Left lobe of liver (tissue), 2 donors: Measurements from ENCODE around the gene COL4A3. TPM values are rescaled to one million over a fixed set of nuclear protein-coding genes. Genes with fewer than 3 reads are reported as not detected.
A peak's percentile ranks its signal among the peaks of the same experiment; 100 is the strongest.
"Not testable (repeated sequence)": the region's sequence is repeated elsewhere in the genome, so short reads cannot be mapped to it uniquely, and the experiment has no call there.

Experiments used
- ATAC-seq: fragments of 200-7000 bp; cut with Tn5 transposase; one replicate; pipeline ENCODE4 v1.9.1; 2020; ENCODE audit warnings: mild to moderate bottlenecking, moderate library complexity
- DNase-seq: peaks from one replicate; pipeline ENCODE4 v3.0.0-alpha.2; 2020; ENCODE audit warnings: low spot score
- total RNA-seq: library from RNA; stranded (reverse); gene quantifications from one replicate; pipeline ENCODE4 v1.2.1, GENCODE V29; 2021
- donor health status: DM: no; HTN: no; CAD: no; lungs with moderate emphysema.
- donor health status: DM: no; HTN: yes; CAD: no.

COL4A3 gene
- total RNA-seq, 1 donor from 2014 or later: 0.55 TPM

DNA sequence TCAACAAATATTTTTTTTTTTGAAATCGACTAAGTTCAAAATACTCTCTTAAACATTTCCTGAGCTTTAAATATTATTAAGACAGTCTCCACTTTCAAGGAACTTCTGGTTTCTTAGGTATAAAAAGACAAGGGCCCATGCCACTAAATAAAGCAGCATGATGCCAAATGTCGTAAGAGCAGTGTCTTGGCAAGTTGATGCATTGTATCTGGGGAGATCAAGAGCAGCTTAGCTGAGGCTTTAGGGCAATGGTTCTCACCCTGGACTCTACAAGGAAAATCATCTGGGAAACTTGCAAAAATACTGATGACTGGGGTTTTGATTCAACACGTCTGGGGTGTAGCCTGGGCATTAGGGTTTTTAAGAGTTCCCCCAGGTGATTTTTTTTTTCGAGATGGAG, 41.3 kb downstream of the COL4A3 start:
- DNase-seq (no peak), ATAC-seq (no peak)

DNA sequence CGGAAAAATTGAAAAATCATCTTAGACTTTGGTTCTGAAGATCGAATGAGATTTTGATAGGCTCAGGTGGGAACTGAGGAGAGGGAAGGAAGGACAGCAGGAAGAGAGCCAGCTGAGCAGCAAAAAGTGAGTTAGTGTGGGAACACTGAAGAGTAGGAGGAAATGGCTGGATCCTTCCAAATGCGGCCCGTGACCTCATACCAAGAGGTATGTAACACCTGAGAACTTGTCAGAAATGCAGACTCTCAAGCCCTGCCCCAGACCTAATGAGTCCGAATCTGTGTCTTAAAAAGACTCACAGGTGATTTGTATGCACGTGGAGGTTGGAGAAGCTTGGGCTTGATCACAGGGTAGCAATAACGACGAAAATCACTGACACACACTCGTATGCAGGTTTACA, 42.0 kb downstream of the COL4A3 start:
- ATAC-seq (no peak), DNase-seq (no peak)

DNA sequence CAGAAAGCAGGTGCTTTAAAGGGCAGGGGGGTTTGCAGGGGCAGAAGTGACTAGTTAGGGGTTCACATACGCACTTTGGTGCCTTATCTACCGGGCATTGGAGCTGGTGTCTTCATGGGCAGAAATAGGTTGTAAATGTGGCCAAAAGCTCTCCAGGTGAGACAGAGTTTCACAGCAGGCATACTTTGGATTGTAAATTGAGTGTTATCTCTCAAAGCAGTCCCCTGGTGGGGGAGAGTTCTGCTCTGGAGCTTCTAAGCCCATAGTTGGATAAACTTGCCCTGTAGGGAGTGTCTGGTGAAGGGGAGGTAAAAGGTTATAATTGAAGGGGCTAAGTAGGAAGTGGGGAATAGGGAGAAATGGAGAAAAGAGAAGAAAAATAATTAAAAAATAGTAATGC, 43.1 kb downstream of the COL4A3 start:
- ATAC-seq (no peak), DNase-seq (no peak)

DNA sequence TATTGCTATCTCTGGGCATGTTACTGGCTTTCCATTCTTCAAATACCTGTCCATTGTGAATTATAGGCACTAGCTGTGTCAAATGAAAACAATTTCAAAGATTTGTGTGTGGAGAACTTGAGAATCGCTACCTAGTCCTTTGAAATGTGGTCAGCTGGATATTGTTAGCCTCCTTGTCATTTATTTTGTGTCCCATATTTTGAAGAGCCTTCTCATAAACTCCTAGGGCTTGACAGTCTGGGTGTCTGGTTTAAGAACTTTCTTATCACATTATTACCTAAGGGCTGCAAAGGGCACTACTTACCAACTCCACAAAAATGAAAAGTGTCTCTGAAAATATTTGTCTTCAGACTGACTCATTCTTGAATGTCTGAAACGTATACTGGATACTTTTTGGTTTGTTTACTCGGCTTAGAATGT, 50.2 kb downstream of the COL4A3 start:
- ATAC-seq (no peak), DNase-seq (no peak)

DNA sequence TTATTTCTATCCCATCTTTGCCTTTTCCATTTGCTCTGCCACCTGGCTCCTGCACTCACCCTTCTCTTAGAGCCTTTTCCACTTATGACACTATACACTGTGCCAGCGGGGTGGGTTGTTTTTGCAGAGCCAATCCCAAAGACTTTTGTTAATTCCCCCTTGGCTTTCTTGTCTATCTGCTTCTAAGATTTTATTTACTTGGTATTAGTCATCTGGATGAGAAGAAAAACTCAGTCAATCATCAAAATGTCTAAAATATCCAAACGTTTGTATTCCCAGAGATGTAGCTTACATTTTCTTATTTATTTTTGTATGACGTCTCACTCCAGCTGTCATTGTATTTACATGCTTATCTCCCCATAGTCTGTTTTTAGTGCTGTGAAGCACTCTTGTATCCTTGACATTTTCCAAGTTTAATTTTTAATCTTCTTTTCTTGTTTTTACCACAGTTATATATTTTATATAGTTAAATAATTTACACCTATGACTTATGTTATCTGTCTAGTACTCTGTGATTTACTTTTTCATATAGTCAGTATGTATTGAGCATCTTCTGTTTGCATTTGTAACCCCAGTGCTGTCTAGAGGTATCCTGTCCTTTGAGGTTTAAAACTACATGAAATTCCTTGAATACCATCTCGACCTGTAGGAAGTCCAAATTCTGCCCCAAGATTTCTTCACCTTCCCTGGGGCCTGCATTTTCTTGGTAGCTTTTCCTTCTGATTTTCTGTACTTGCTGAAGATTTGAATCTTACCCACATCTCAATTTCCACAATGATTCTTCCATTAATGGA, 55.1 kb downstream of the COL4A3 start:
- DNase-seq: no peak
- no peak for ATAC-seq

DNA sequence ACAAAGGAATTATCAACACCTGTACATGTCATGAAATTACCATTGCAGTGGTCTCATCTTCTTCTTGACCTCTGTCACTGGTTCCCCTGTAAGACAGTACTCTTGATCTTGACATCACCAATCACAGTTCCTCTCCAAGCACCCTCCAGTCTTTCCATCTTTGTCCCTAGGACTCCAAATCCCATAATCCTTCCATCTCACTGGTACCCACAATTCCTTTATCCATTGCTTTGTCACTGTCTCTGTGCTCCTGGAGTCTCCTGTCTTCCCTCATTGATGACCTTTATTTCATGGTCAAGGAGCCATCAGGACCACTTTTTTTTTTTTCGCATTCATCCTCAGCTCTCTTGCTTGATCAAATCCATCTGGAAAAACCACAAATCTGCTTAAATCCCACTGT, 56.7 kb downstream of the COL4A3 start:
- no peak for ATAC-seq
- DNase-seq: no peak

DNA sequence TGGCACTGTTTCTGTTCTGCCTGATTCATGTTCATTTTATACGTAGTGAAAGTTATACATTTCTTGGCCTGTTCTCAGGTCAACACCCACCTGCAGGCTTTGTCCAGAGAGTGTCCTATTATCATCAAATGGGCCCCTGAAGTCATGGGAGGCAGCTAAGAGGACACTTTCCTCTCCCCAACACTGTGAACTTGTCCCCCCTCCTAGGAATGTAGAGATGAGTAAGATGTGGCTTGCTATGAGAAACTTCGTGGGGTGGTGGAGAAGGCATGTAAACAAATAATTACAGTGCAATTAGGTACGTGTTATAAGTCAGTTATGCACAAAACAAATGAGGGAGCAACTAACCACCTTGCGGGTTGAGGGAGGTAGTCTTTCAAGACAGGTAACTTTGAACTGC, 57.9 kb downstream of the COL4A3 start:
- ATAC-seq: no peak
- no peak for DNase-seq

DNA sequence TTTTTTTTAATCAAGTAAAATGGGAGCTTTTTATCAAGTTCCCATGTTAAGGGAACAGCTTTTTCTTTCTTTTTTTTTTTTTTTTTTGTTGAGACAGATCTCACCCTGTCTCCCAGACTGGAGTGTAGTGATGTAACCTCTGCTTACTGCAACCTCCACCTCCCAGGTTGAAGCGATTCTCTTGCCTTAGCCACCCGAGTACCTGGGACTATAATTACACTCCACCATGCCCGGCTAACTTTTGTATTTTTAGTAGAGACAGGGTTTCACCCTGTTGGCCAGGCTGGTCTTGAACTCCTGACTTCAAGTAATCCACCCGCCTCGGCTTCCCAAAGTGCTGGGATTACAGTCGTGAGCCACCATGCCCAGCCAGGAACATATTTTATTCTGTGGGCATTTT, 61.2 kb downstream of the COL4A3 start:
- DNase-seq, ATAC-seq: not testable (repeated sequence)

DNA sequence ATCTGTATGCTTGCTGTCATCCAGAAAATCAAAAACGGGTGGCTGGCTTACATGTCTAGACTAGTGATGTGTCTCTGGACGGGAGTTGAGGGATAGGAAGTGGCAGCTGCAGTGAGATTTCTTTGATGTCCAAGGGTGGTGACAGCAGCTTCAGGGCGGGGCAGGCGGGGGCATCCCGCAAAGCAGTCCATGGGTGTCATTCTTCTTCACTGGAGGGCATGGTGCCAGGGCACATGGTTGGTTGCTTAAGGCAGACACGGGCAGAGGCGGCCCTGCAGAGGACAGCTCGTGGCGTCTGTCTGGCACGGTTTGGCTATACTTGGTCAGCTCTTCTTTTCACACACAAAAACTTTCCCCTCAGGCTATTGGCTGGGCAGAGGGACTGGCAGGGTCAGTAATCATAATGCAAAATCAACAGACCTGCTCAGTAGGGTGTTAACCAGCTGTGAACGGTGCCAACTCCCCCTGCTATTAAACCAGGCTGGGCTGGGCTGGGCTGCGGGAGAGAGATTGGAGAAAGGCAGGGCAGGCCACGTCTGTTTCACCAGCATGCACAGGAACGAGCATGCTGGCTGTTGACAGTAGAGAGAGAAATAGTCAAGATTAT, 63.7 kb downstream of the COL4A3 start:
- no peak for DNase-seq
- peak; percentile 26 for ATAC-seq

DNA sequence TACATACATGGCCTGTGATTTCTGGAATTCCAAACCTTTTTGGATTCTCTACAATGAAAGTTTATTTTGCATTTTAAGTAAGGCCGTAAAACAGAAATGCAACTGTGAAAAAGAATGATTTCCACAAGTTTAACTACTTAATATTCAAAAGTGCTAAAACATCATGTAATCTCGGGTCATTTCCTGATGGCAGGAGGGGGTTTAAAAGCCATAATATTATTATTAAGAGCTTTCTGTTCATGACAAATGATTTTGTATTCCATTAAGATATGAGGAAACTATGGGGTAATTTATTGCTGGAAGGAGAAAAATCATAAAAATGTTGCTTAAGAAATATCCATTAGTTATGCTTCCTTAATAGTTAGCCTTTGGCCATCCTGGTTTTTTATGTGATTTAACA, 65.7 kb downstream of the COL4A3 start:
- no peak for ATAC-seq
- no peak for DNase-seq

DNA sequence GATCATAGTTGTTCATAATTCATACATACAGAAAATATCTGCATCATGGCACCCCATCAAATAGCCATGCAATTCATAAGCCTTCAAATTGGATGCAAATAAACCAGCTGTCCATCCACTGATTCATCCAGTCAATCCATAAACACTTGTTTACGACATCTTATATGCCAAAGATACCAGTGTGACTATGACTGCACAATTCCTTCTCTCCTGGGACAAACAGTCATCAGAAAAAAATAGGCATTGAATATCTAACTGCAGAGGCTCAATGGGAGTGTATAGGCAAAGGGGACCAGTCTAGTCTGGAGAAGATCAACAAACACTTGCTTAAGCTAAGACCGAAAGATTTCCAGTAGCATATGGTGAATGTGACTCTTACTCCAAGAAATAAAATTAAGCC, 70.0 kb downstream of the COL4A3 start:
- DNase-seq (no peak), ATAC-seq (no peak)

DNA sequence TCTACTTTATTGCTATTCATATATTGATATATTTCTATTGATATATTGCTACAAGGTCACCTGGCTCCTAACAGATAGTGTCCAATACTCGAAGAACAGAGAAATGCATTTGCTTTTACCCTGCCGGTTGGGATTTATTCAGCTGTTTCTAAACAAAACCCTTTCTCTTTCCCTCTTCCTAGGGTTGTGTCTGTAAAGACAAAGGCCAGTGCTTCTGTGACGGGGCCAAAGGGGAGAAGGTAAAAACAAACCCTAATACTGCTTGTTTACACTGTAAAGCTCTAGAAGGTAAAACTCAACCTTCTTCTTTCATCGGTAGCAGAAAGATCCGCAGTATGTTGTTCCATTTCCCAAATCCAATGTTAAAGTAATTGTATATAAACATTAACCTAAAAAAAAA, 73.4 kb downstream of the COL4A3 start:
- ATAC-seq (peak; percentile 27), DNase-seq (no peak)

DNA sequence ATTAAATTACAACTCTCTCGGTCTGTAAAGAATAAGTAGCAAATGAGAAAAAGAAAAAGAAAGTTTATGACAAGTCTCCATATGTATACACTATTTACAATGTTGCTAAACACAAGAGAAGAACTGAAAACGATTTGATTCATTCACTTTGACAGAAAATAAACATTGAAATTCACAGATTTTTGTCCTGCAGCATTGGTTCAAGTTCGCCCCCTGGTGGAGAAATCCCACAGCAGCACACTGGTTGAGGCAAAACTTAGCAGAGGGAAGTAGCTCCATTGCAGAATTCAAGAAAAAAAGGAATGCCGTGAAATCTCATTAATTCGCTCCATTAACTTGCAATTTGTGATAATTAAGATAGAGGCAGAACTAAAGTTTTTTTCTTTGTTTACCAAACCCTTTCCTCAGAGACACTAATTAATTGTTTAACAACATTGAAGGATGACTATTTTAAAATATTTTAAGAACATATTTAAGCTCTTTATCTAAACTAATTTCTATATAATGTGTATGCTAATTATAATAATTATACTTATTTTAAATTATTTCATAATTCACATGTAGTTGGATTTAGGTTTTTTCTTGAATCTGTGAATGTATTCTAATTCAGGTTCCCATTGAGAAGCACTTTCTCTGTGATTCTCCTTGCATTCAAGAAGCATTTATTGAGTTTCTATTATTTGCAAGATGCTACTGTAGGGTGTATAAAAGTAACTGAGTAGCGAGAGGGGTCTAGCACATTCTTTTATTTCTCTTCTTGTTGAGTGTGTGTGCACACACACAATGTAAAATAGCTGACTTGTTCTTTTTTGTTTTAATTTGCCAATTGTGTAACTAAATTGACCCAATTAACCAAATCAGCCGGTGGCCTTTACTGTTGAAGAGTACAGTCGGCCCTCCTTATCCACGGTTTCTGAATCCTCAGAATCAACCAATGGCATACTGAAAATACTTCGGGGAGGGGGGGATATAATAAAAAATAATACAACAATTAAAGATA, 74.1 kb downstream of the COL4A3 start:
- peak; percentile 89 for ATAC-seq
- DNase-seq: peak; percentile 73

DNA sequence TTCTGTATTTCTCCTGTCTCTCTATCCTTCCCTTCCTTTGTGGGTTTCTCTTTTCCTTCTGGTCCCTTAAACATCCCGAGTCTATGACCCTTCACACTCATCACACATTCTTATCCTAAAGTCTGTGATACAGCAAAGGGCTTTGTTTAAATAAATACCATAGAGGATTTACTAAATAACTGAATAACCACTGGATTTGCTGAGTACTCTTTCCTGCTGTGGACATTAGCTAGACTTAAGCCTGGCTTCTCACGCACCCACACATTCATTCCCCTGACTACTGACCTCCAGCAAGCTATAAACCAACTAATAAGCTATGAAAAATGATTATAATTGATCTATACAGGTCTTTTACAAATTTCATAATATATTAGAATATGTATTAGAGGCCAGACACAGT, 76.6 kb downstream of the COL4A3 start:
- no peak for DNase-seq
- no peak for ATAC-seq

DNA sequence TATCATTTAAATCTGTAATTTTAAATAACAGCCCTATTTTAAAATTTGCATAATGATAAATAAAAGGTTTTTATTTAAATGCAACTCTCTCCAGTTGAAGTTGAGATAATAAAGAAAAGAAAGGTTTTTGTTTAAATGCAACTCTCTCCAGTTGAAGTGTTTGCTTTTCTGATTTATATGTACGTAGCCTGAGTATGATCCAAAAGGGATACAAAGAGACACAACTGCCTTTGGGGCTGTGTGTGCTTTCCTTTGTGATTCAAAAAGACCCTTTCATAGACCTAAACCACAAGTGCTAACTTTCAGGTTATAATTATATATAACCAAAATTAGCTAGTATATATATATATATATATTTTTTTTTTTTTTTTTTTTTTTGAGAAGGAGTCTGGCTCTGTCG, 84.5 kb downstream of the COL4A3 start:
- no peak for ATAC-seq
- no peak for DNase-seq

DNA sequence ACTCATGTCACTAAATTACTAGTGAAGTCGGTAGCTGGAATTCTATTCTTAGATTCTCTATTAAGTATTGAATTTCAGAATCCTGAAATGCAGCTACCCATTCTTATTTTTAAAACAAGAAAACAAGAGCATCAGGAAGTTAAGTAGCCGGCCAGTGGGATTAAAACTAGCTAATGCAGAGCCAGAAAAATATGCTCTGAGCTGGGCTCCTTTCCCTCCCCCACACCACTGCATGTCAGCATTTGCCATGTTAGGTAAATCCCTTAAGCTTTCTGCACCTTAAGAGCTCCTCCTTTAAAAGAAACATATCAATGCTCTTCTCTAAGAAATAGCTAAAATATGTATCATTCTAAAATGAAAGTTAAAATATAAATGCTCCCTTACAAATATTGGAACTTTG, 88.4 kb downstream of the COL4A3 start:
- no peak for DNase-seq
- no peak for ATAC-seq

DNA sequence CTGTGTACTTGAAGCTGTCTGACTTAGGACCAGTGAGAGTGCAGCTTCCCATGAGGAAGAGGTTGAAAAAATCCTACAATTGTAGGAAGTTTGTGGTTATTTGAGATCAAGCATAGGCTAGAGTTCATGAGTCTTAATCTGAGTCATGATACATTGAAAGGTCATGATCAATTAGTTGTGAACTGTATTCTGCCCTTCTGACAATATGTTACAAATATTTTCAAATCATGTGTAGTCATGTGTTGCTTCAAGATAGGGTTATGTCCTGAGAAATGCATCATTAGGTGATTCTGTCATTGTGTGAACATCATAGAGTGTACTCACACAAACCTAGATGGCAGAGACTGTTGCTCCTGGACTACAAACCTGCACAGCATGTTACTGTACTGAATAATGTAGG, 92.2 kb downstream of the COL4A3 start:
- DNase-seq (no peak), ATAC-seq (no peak)

DNA sequence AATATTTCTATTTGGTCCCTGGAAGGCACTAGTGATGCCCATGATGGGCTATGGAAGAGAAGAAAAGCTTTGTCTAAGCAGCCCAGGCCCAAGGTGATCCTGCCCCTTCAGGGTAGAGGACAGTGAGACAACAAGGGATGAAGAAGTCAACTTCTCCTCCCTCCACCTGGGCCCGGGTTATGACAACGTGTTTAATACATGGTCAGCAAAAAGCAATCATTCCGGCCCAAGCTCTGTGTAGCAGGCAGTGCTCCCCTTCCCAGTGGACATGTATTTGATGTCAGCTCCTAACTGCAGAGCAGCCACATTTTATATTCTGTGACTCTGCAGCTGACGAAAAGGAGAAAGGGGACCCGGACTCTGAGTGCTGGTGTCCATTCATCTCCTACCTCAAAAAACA, 93.4 kb downstream of the COL4A3 start:
- ATAC-seq (no peak), DNase-seq (no peak)

DNA sequence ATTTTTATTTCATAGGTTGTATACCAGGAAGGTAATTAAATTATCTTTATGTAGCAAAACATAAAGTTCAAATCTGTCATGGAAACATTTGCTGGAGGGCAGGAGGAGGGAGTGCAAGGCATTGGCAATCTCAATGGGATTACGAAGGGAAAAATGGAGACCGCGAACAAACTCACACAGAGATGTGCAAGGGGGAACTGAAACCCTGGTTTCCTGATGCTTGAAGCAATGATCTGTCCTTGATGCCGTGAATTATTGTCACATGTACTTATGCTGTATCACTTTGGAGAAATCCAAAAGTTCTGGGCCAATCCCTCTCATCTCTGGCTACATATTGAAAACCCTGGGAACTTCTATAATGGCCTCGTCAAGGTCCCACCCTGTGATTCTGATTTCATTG, 95.6 kb downstream of the COL4A3 start:
- no peak for ATAC-seq

DNA sequence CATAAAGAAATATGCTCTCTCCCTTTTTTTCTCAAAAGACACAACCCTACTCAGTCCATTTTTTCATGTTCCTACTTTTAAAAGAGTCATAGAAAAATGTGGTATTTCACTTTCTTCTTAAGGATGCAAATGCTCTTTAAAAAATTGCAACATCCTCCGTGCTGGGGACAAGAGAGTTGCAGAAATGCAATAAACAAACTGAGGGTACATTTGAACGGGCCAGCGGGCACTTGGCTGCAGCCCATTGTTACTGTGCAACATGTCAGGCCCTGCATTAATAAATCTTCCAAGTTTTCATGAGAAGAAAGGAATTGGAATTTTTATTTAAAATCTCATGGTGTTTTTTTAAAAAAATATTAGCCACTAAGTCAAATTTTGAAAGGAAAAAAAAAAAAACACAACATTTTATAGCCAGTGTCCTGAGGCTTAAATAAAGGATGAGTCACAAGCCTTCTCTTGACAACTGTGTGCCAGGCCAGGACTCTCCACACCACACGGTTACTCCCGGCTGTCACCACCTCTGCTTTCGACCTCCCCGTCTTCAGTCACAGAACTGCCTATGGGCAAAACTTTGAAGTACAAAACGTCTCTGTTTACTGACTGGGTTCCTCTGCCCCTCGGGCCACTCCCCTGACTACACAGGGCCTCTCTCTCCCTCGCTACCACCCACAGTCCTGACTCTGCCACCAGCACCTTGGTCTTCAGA, 103.1 kb downstream of the COL4A3 start:
- ATAC-seq: peak; percentile 44

More for the DNA sequence above, 95.6 kb downstream of the COL4A3 start:
- no peak for DNase-seq

DNA sequence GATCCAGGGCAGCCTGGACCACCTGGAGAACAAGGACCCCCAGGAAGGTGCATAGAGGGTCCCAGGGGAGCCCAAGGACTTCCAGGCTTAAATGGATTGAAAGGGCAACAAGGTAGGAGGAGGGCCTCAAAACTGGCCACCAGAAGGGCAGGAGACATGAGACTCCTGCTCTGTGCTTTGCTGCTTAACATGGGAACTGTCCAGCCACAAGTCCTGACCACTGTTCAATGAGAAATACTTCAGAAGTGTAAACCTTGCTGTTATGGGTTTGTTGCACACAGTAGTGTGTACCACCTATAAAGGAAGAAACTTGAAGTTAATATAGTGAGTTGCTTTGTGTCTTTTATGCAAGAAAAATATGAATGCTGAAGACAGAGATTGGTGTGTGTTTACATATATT, 116.5 kb downstream of the COL4A3 start:
- ATAC-seq (no peak), DNase-seq (no peak)

More for the DNA sequence above, 103.1 kb downstream of the COL4A3 start:
- DNase-seq: no peak
